K562 (cell line): ENCODE measurements around the gene TMEM144.

Source experiments
- CREB1 ChIP-seq, 2 experiments: sonication (generic) in 1 of 2; formaldehyde crosslinking in 1 of 2; IDR thresholded peaks; 2 replicates each; pipeline versions ENCODE4 v1.6.1 to v1.8.0; 2012 to 2022; ENCODE audit warnings: inconsistent platforms in 1 of 2, mild to moderate bottlenecking in 1 of 2, missing genetic modification reagents in 1 of 2, moderate library complexity in 1 of 2
- CTCF ChIP-seq, 3 experiments: IDR thresholded peaks in 2 of 3; conservative IDR thresholded peaks in 1 of 3; 2 replicates each; pipeline ENCODE4 v1.5.1; 2011 to 2012; ENCODE audit warnings: low read length in 3 of 3, mild to moderate bottlenecking in 3 of 3, control low read depth in 2 of 3, improper control_type of control experiment in 1 of 3, inconsistent platforms in 1 of 3, low read depth in 1 of 3, mixed read lengths in 1 of 3, moderate library complexity in 1 of 3; ENCODE audit not compliant: insufficient read depth in 2 of 3
- DPF2 ChIP-seq: fragments of 450-650 bp; IDR thresholded peaks from 2 replicates; pipeline ENCODE4 v1.6.1; 2016
- E2F1 ChIP-seq: sonication (generic); formaldehyde crosslinking; IDR thresholded peaks from 2 replicates; pipeline ENCODE4 v1.8.1; 2023; ENCODE audit warnings: mild to moderate bottlenecking, missing genetic modification reagents, moderate library complexity
- EGR1 ChIP-seq: fragments of 450-650 bp; conservative IDR thresholded peaks from 2 replicates; pipeline ENCODE4 v1.6.1; 2017; ENCODE audit warnings: mild to moderate bottlenecking
- MAFK ChIP-seq: IDR thresholded peaks from 2 replicates; pipeline ENCODE4 v1.6.1; 2011; ENCODE audit warnings: low read length, improper control_type of control experiment
- PHB ChIP-seq: fragments of 250-450 bp; sonication (Bioruptor Pico); IDR thresholded peaks from 2 replicates; pipeline ENCODE4 v1.5.0; 2021
- POLR2A ChIP-seq: fragments of 450-650 bp; conservative IDR thresholded peaks from 2 replicates; pipeline ENCODE4 v1.6.1; 2016
- POLR2AphosphoS5 ChIP-seq: IDR thresholded peaks from 2 replicates; pipeline ENCODE4 v1.6.1; 2011; ENCODE audit warnings: mild to moderate bottlenecking, low read depth, low read length, moderate library complexity; ENCODE audit not compliant: control insufficient read depth, insufficient read depth
- ZNF3 ChIP-seq: fragments of 250-450 bp; sonication (Bioruptor Pico); IDR thresholded peaks from 2 replicates; pipeline ENCODE4 v1.5.0; 2021; ENCODE audit warnings: mild to moderate bottlenecking, moderate library complexity

GRCh38 chr4:158243071-158243470 is 32.8 kb downstream of the TMEM144 start:
- no peak for TF ChIP-seq CTCF (IDR thresholded peaks at IDR 0.05 in 2 of 3, conservative IDR thresholded peaks at IDR 0.05 in 1 of 3; ENCODE audit: insufficient read depth in 2 of 3, low read depth in 1 of 3, low read length in 3 of 3)
- no peak for TF ChIP-seq PHB (CRISPR knock-in tag)
- no peak for TF ChIP-seq ZNF3 (CRISPR knock-in tag)
- no peak for TF ChIP-seq MAFK
- TF ChIP-seq EGR1, result no peak
- no peak for TF ChIP-seq POLR2A
- TF ChIP-seq CREB1 (IDR thresholded peaks at IDR 0.05), result no peak
- TF ChIP-seq CREB1 (CRISPR knock-in tag; IDR thresholded peaks at IDR 0.05), result no peak
- TF ChIP-seq E2F1 (CRISPR knock-in tag), result no peak
- no peak for TF ChIP-seq DPF2
- TF ChIP-seq POLR2AphosphoS5, result no peak
